Body of pancreas (tissue), 4 donors: ENCODE results near the gene FANCM. TPM values are rescaled to one million over a fixed set of nuclear protein-coding genes. Genes with fewer than 3 reads are reported as not detected.

Experiments used
- ATAC-seq: fragments of 150-250 bp; one replicate; pipeline ENCODE4 v1.9.1; 2016
- DNase-seq, 4 donors: peaks; one replicate each; pipeline ENCODE4 v3.0.0-alpha.2; 2019
- H3K27ac ChIP-seq, 4 donors: fragments of 200-600 bp; sonication (generic); 1 replicate in 3 of 4; 2 replicates in 1 of 4; pipeline versions ENCODE4 v1.5.1 to v1.6.1; 2016 to 2019; ENCODE audit warnings: mild to moderate bottlenecking in 1 of 4, mixed read lengths in 1 of 4, moderate library complexity in 1 of 4
- H3K27me3 ChIP-seq, 2 donors: fragments of 200-600 bp; sonication (generic); one replicate each; pipeline ENCODE4 v1.6.0; 2016; ENCODE audit warnings: mild to moderate bottlenecking in 1 of 2
- H3K36me3 ChIP-seq, 2 donors: fragments of 200-600 bp; sonication (generic); replicated peaks in 1 of 2; 2 replicates each; pipeline ENCODE4 v1.5.1; 2016; ENCODE audit warnings: low read depth in 2 of 2; ENCODE audit not compliant: insufficient read depth in 1 of 2
- H3K4me1 ChIP-seq: fragments of 200-600 bp; sonication (generic); one replicate; pipeline ENCODE4 v1.6.0; 2016
- H3K4me3 ChIP-seq, 2 donors: fragments of 200-600 bp; sonication (generic); 1 replicate in 1 of 2; 2 replicates in 1 of 2; pipeline ENCODE4 v1.5.1; 2016 to 2019
- H3K9me3 ChIP-seq, 3 donors: fragments of 200-600 bp; sonication (generic); 1 replicate in 2 of 3; 2 replicates in 1 of 3; pipeline ENCODE4 v1.5.1; 2016
- CTCF ChIP-seq, 7 experiments: fragments of 450-650 bp in 4 of 7; fragments of 200-600 bp in 3 of 7; sonication (generic) in 3 of 7; IDR thresholded peaks; one replicate each; pipeline ENCODE4 v1.5.1; 2016 to 2019; ENCODE audit warnings: antibody characterized with exemption in 7 of 7
- POLR2A ChIP-seq, 3 donors: fragments of 450-650 bp; IDR thresholded peaks; one replicate each; pipeline ENCODE4 v1.6.1; 2016; ENCODE audit warnings: antibody characterized with exemption in 3 of 3, mild to moderate bottlenecking in 2 of 3
- WGBS, 2 donors: methylation state at CpG; one replicate each; pipeline ENCODE4 v1.1.5; 2017; 5-methylcytosine and 5-hydroxymethylcytosine counted together
- intact Hi-C: fragments of 100-400 bp; cut with DNase I; formaldehyde crosslinking; loops from one replicate; pipeline ENCODE4 v1.15.1; 2023
- total RNA-seq, 2 donors: library from RNA; depleted of rRNA; stranded (reverse); fragments of >200 nt; gene quantifications; one replicate each; pipeline ENCODE4 v1.1.0, GENCODE V29; 2016

Gene FANCM
- total RNA-seq, 2 donors from 2014 or later: 3.4 to 4.3 TPM

- ATAC-seq: no peak
- H3K4me3 ChIP-seq: no peak overlapping the region
- H3K4me1 ChIP-seq: no peaks in the 10 kb centered on the region
- TF ChIP-seq POLR2A (IDR thresholded peaks at IDR 0.05) (no peak), CTCF (IDR thresholded peaks at IDR 0.05) (no peak)
- no peak overlapping the region for H3K27ac ChIP-seq
- no peak for DNase-seq
- no peaks in the 10 kb centered on the region for H3K9me3 ChIP-seq
- no peaks in the 10 kb centered on the region for H3K36me3 ChIP-seq
- 93% methylated on average over 5 of the region's 5 CpGs for WGBS, 2 donors
- no peaks in the 10 kb centered on the region for H3K27me3 ChIP-seq
- intact Hi-C loops: no loop called here
Observed at GRCh38 chr14:45181329-45181728, 45.6 kb downstream of the FANCM start.

GRCh38 chr14:45181806-45182205, 46.1 kb downstream of the FANCM start:
- Histone ChIP-seq H3K9me3 (no peaks in the 10 kb centered on the region), H3K4me1 (no peaks in the 10 kb centered on the region), H3K27me3 (no peaks in the 10 kb centered on the region), H3K4me3 (no peak overlapping the region), H3K36me3 (no peaks in the 10 kb centered on the region), H3K27ac (no peak overlapping the region)
- intact Hi-C loops: no loop called here
- no peak for DNase-seq
- 34 to 36% methylated on average over 3 of the region's 3 CpGs for WGBS, 2 donors
- no peak for ATAC-seq
- TF ChIP-seq CTCF (IDR thresholded peaks at IDR 0.05): no peak
- no peak for TF ChIP-seq POLR2A (IDR thresholded peaks at IDR 0.05)

GRCh38 chr14:45185100-45185814, 49.5 kb downstream of the FANCM start:
- Histone ChIP-seq H3K36me3 (peaks cover 0 to 3% of the 10 kb centered on the region in 2 donors), H3K27me3 (no peaks in the 10 kb centered on the region), H3K27ac (no peak overlapping the region), H3K4me1 (no peaks in the 10 kb centered on the region), H3K4me3 (no peak overlapping the region), H3K9me3 (no peaks in the 10 kb centered on the region)
- no peak for TF ChIP-seq POLR2A (IDR thresholded peaks at IDR 0.05)
- TF ChIP-seq CTCF (IDR thresholded peaks at IDR 0.05): no peak
- WGBS, 2 donors: 97 to 98% methylated on average over 2 of the region's 2 CpGs
- DNase-seq: no peak
- intact Hi-C loops: no loop called here
- ATAC-seq: no peak

- TF ChIP-seq CTCF (IDR thresholded peaks at IDR 0.05) (no peak), POLR2A (IDR thresholded peaks at IDR 0.05) (no peak)
- WGBS, 2 donors: 79 to 80% methylated on average over 4 of the region's 4 CpGs
- intact Hi-C loops: no loop called here
Observed at GRCh38 chr14:45194964-45195363, 59.2 kb downstream of the FANCM start.

GRCh38 chr14:45198551-45198950, 62.8 kb downstream of the FANCM start:
- 85 to 93% methylated on average over 3 of the region's 3 CpGs for WGBS, 2 donors
- Histone ChIP-seq H3K27me3 (no peaks in the 10 kb centered on the region), H3K4me3 (no peak overlapping the region), H3K36me3 (no peaks in the 10 kb centered on the region), H3K4me1 (no peaks in the 10 kb centered on the region), H3K9me3 (no peaks in the 10 kb centered on the region), H3K27ac (no peak overlapping the region)
- DNase-seq: no peak
- TF ChIP-seq CTCF (IDR thresholded peaks at IDR 0.05): no peak
- TF ChIP-seq POLR2A (IDR thresholded peaks at IDR 0.05): no peak
- ATAC-seq: no peak
- intact Hi-C loops: no loop called here

More at GRCh38 chr14:45194964-45195363, 59.2 kb downstream of the FANCM start:
- Histone ChIP-seq H3K4me1 (no peaks in the 10 kb centered on the region), H3K9me3 (no peaks in the 10 kb centered on the region), H3K27me3 (no peaks in the 10 kb centered on the region), H3K4me3 (no peak overlapping the region), H3K36me3 (no peaks in the 10 kb centered on the region), H3K27ac (no peak overlapping the region)
- ATAC-seq (no peak), DNase-seq (no peak)
